CD8-positive, alpha-beta memory T cell (primary cell): Measurements from ENCODE around the gene WDR20. TPM values are rescaled to one million over a fixed set of nuclear protein-coding genes. Genes with fewer than 3 reads are reported as not detected.

ENCODE experiments used
- CTCF ChIA-PET: fragments of 350-600 bp; sonication (Branson Sonifier 250); formaldehyde crosslinking; loops from one replicate; lab custom pipeline; 2021; ENCODE audit warnings: antibody characterized with exemption; lab: Charles Lee
- POLR2A ChIA-PET: fragments of 350-600 bp; sonication (Branson Sonifier 250); formaldehyde crosslinking; loops from one replicate; lab custom pipeline; 2021; ENCODE audit warnings: antibody characterized with exemption; lab: Charles Lee
- DNase-seq, 5 donors: peaks; one replicate each; pipeline versions ENCODE4 v3.0.0 to v3.0.0-alpha.2; 2020 to 2022; ENCODE audit warnings: mixed read lengths in 1 of 5
- H3K27ac ChIP-seq: one replicate; pipeline ENCODE4 v1.7.0; 2013; ENCODE audit warnings: low read depth, mild to moderate bottlenecking, low read length, moderate library complexity
- H3K27me3 ChIP-seq: 2 replicates; pipeline ENCODE4 v1.7.0; 2013; ENCODE audit warnings: low read length, mild to moderate bottlenecking; ENCODE audit not compliant: insufficient read depth, poor library complexity, severe bottlenecking
- H3K36me3 ChIP-seq: 2 replicates; pipeline ENCODE4 v1.7.0; 2013; ENCODE audit warnings: mild to moderate bottlenecking, low read length, moderate library complexity; ENCODE audit not compliant: insufficient read depth
- H3K4me1 ChIP-seq: 2 replicates; pipeline ENCODE4 v1.7.0; 2013; ENCODE audit warnings: mild to moderate bottlenecking, low read length, moderate library complexity; ENCODE audit not compliant: insufficient read depth
- H3K4me3 ChIP-seq: 2 replicates; pipeline ENCODE4 v1.7.0; 2013; ENCODE audit warnings: mild to moderate bottlenecking, low read length
- H3K9me3 ChIP-seq: 2 replicates; pipeline ENCODE4 v1.7.0; 2013; ENCODE audit warnings: mild to moderate bottlenecking, low read length
- H3K27ac Mint-ChIP-seq, 8 donors: one replicate each; pipeline ENCODE4 v1.8.0; 2020 to 2021; ENCODE audit warnings: mixed read lengths in 8 of 8, mild to moderate bottlenecking in 6 of 8, inconsistent platforms in 3 of 8, moderate library complexity in 3 of 8
- H3K27me3 Mint-ChIP-seq, 2 donors: one replicate each; pipeline ENCODE4 v1.8.0; 2020 to 2021; ENCODE audit warnings: mixed read lengths in 2 of 2, mild to moderate bottlenecking in 1 of 2, moderate library complexity in 1 of 2
- H3K36me3 Mint-ChIP-seq, 3 donors: one replicate each; pipeline ENCODE4 v1.8.0; 2020 to 2021; ENCODE audit warnings: mixed read lengths in 3 of 3, inconsistent platforms in 1 of 3, mild to moderate bottlenecking in 1 of 3
- H3K4me1 Mint-ChIP-seq, 3 donors: one replicate each; pipeline ENCODE4 v1.8.0; 2020 to 2021; ENCODE audit warnings: mixed read lengths in 3 of 3, inconsistent platforms in 1 of 3, mild to moderate bottlenecking in 1 of 3
- H3K4me3 Mint-ChIP-seq, 7 donors: one replicate each; pipeline ENCODE4 v1.8.0; 2020 to 2021; ENCODE audit warnings: mixed read lengths in 7 of 7, mild to moderate bottlenecking in 6 of 7, moderate library complexity in 4 of 7, inconsistent platforms in 2 of 7
- H3K9me3 Mint-ChIP-seq, 5 donors: one replicate each; pipeline ENCODE4 v1.8.0; 2020 to 2022; ENCODE audit warnings: mixed read lengths in 5 of 5, mild to moderate bottlenecking in 3 of 5, moderate library complexity in 2 of 5, inconsistent platforms in 1 of 5
- polyA plus RNA-seq: library from polyadenylated mRNA; unstranded; fragments of 300-500 nt; fragmentation: Illumina TruSeq; gene quantifications from one replicate; pipeline ENCODE4 v1.2.3, GENCODE V29; 2021
- total RNA-seq, 2 experiments: library from RNA; stranded (reverse); gene quantifications; one replicate each; pipeline ENCODE4 v1.2.3, GENCODE V29; 2021

Gene WDR20
- total and polyA plus RNA-seq, 3 experiments from 2014 or later, result 16.8 to 35.2 (median 32.8) TPM

DNA sequence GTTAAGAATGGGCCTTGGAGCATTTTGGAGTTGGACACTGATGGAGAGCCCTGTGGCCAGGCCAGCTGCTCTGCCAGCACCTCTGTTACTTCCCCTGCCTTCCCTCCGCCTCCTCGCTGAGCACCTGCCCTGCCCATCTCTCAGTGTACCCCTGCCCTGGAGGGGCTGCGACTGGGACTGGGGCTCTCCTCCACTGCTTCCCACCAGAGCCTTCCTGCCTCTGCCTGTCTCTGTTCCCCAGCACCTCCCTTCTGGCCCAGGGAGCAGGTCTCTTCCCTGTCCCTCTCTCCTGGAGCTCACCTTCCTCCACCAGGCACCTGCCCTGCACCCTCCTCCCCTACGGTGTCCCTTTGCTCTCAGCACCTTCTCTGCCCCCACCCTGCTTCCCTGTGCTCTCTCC, 62.1 kb downstream of the WDR20 start:
- H3K4me1 Mint-ChIP-seq, result peaks cover 54 to 60% (median 56%) of the 10 kb centered on the region in 3 donors
- ChIA-PET CTCF (no interaction called here), POLR2A (no interaction called here)
- Histone ChIP-seq H3K4me1 (peaks cover 30% of the 10 kb centered on the region), H3K4me3 (no peak overlapping the region), H3K36me3 (peaks cover 4% of the 10 kb centered on the region), H3K27ac (no peak overlapping the region), H3K9me3 (no peaks in the 10 kb centered on the region), H3K27me3 (no peaks in the 10 kb centered on the region)
- H3K27ac Mint-ChIP-seq, result peak overlapping the region in 7 of 8 donors; percentile 32 to 93 (median 68)
- no peaks in the 10 kb centered on the region for H3K9me3 Mint-ChIP-seq
- H3K36me3 Mint-ChIP-seq, result peaks cover 0 to 81% (median 15%) of the 10 kb centered on the region in 3 donors
- no peak for DNase-seq
- peak overlapping the region in 4 of 7 donors; percentile 8 to 81 (median 32) for H3K4me3 Mint-ChIP-seq
- H3K27me3 Mint-ChIP-seq, result peaks cover 0 to 2% of the 10 kb centered on the region in 2 donors

DNA sequence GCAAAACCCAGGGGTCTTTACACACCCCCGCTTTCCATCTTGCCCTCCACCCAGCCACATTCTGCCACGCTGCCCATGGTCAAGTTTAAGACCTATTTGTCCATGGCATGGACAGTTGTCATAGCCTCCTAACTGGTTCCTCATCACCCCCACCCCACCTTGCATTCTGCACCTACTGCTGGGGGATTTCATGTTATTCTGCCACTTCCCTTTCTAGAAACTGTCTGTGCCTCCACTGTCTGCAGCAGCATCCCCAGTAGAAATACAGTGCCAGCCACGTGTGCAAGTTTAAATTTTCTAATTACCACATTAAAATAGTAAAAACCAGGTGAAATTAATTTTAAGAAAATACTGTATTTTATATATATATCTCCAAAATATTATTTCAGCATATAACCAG, 63.2 kb downstream of the WDR20 start:
- no peaks in the 10 kb centered on the region for H3K27me3 Mint-ChIP-seq
- peaks cover 4% of the 10 kb centered on the region for H3K36me3 ChIP-seq
- peaks cover 29% of the 10 kb centered on the region for H3K4me1 ChIP-seq
- H3K9me3 Mint-ChIP-seq, result no peaks in the 10 kb centered on the region
- no peak overlapping the region for H3K27ac ChIP-seq
- peaks cover 0 to 79% (median 9%) of the 10 kb centered on the region in 3 donors for H3K36me3 Mint-ChIP-seq
- POLR2A ChIA-PET, result no interaction called here
- H3K4me1 Mint-ChIP-seq, result peaks cover 44 to 49% (median 44%) of the 10 kb centered on the region in 3 donors
- no peaks in the 10 kb centered on the region for H3K27me3 ChIP-seq
- peak overlapping the region in 2 of 8 donors; percentile 17 to 66 for H3K27ac Mint-ChIP-seq
- H3K4me3 Mint-ChIP-seq, result no peak overlapping the region
- DNase-seq, result no peak
- CTCF ChIA-PET, result no interaction called here
- H3K9me3 ChIP-seq, result no peaks in the 10 kb centered on the region
- H3K4me3 ChIP-seq, result no peak overlapping the region

DNA sequence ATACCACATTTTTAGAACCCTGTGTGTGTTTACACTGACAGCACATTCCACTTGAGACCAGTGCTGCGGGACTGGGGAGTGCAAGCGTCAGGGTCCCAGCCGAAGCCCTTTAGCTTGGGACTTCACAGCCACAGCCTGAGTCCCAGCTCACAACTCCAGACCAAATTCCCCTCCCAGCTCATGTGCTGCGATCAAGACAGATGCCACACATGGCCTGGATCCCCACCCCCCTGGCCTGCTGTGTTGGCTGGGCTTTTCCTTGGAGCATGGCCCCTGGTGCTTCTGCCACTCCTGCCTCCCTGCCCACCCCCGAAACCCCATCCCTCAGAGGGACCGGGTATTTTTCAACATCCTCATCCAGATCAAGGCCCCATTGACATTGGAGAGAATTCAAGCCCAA, 63.7 kb downstream of the WDR20 start:
- peaks cover 4% of the 10 kb centered on the region for H3K36me3 ChIP-seq
- Mint-ChIP-seq H3K27ac (no peak overlapping the region), H3K9me3 (no peaks in the 10 kb centered on the region), H3K4me1 (peaks cover 41 to 47% (median 43%) of the 10 kb centered on the region in 3 donors), H3K27me3 (no peaks in the 10 kb centered on the region), H3K36me3 (peaks cover 0 to 81% (median 8%) of the 10 kb centered on the region in 3 donors), H3K4me3 (no peak overlapping the region)
- H3K4me1 ChIP-seq, result peaks cover 29% of the 10 kb centered on the region
- no peak for DNase-seq
- H3K27ac ChIP-seq, result no peak overlapping the region
- H3K4me3 ChIP-seq, result no peak overlapping the region
- H3K9me3 ChIP-seq, result no peaks in the 10 kb centered on the region
- H3K27me3 ChIP-seq, result no peaks in the 10 kb centered on the region
- CTCF ChIA-PET, result no interaction called here
- POLR2A ChIA-PET, result no interaction called here

DNA sequence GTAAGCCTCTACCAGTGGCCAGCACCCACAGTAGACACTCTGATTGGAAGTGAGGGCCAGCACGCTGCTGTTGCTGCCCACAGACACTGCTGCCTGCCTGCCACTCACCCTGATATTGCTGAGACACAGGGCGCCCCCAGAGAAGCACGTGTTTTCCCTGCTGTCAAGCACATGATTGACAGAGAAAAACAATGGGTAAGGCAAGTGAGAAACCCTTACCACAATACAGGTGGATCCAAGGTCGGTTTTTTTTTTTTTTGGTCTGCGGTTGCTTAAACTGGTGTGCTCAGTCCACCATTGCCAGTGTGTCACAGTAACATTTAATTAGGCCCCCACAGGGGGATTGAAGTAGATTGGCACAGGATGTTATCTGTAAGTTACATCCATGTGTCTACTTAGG, 65.9 kb downstream of the WDR20 start:
- peaks cover 0 to 83% (median 11%) of the 10 kb centered on the region in 3 donors for H3K36me3 Mint-ChIP-seq
- H3K27ac Mint-ChIP-seq, result peak overlapping the region in 4 of 8 donors; percentile 6 to 48 (median 46)
- Histone ChIP-seq H3K27me3 (no peaks in the 10 kb centered on the region), H3K4me1 (peaks cover 12% of the 10 kb centered on the region), H3K4me3 (no peak overlapping the region), H3K9me3 (no peaks in the 10 kb centered on the region), H3K36me3 (peaks cover 15% of the 10 kb centered on the region), H3K27ac (no peak overlapping the region)
- peaks cover 25 to 28% (median 25%) of the 10 kb centered on the region in 3 donors for H3K4me1 Mint-ChIP-seq
- H3K4me3 Mint-ChIP-seq, result no peak overlapping the region
- ChIA-PET POLR2A (no interaction called here), CTCF (no interaction called here)
- H3K27me3 Mint-ChIP-seq, result no peaks in the 10 kb centered on the region
- no peaks in the 10 kb centered on the region for H3K9me3 Mint-ChIP-seq
- no peak for DNase-seq

DNA sequence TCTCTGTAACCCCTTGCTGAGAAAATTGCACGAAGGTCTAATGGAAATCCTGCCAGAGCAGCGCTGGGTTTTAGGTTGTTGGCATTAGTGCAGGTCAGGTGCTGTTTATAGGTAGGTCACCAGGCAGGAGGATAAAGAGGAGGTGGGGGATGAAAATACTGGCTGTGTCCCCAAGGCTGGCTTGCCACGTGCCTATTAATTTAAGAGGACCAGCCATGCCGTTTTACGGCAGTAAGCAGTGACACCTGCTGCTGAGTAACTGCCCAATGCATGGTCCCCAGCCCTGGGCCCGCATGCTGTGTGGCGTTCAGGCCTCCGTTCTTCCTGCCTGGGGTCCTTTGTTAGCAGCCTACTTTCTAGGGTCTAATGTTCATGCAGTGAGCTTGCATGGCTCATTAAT, 67.2 kb downstream of the WDR20 start:
- Mint-ChIP-seq H3K36me3 (peaks cover 0 to 86% (median 11%) of the 10 kb centered on the region in 3 donors), H3K9me3 (no peaks in the 10 kb centered on the region), H3K27ac (no peak overlapping the region), H3K4me1 (peaks cover 12 to 14% (median 12%) of the 10 kb centered on the region in 3 donors), H3K27me3 (no peaks in the 10 kb centered on the region), H3K4me3 (no peak overlapping the region)
- H3K36me3 ChIP-seq, result peaks cover 16% of the 10 kb centered on the region
- no peak for DNase-seq
- CTCF ChIA-PET, result no interaction called here
- no peaks in the 10 kb centered on the region for H3K4me1 ChIP-seq
- no peak overlapping the region for H3K27ac ChIP-seq
- H3K9me3 ChIP-seq, result no peaks in the 10 kb centered on the region
- H3K27me3 ChIP-seq, result no peaks in the 10 kb centered on the region
- no peak overlapping the region for H3K4me3 ChIP-seq
- POLR2A ChIA-PET, result no interaction called here

DNA sequence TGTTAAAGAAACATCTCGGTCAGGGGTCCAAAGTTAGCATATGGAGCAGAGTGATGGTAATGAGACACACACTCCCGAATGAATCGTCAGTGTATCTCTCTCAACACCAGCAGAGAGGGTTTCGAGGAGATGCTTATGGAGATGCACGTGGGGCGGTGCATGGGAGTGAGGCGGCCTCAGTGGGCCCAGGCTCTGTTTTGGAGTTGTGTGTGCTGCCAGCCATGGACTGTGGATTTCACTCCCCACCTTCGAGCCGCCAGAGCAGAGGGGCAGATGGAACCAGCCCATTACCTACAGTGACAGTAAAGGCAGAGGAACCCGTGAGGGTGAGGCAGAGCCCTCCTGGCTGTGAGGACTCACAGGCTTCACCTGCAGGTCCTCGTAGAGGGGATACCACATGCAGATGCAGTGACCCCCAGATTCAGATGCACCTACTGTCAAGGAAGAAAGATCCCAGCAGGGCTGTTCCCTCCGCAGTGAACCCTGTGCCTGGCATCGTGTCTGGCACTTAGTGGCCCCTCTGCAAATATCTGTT, 68.2 kb downstream of the WDR20 start:
- Histone ChIP-seq H3K27me3 (no peaks in the 10 kb centered on the region), H3K36me3 (peaks cover 16% of the 10 kb centered on the region), H3K4me1 (no peaks in the 10 kb centered on the region), H3K27ac (no peak overlapping the region), H3K4me3 (no peak overlapping the region), H3K9me3 (no peaks in the 10 kb centered on the region)
- POLR2A ChIA-PET, result no interaction called here
- Mint-ChIP-seq H3K9me3 (no peaks in the 10 kb centered on the region), H3K27ac (no peak overlapping the region), H3K36me3 (peaks cover 0 to 89% (median 11%) of the 10 kb centered on the region in 3 donors), H3K4me3 (peak overlapping the region in 1 of 7 donors; percentile 11), H3K4me1 (peaks cover 9 to 12% (median 9%) of the 10 kb centered on the region in 3 donors), H3K27me3 (no peaks in the 10 kb centered on the region)
- CTCF ChIA-PET, result no interaction called here
- no peak for DNase-seq

DNA sequence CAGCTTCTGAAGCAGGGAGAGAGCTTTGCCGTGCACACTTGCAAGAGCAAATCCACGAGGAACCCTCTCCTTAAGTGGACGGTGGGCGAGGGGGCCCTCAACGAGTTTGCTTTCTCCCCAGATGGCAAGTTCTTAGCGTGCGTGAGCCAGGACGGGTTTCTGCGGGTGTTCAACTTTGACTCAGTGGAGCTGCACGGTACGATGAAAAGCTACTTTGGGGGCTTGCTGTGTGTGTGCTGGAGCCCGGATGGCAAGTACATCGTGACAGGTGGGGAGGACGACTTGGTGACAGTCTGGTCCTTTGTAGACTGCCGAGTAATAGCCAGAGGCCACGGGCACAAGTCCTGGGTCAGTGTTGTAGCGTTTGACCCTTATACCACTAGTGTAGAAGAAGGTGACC, 69.0 kb downstream of the WDR20 start:
- Mint-ChIP-seq H3K4me3 (no peak overlapping the region), H3K4me1 (peaks cover 7 to 12% (median 9%) of the 10 kb centered on the region in 3 donors), H3K36me3 (peaks cover 0 to 88% (median 11%) of the 10 kb centered on the region in 3 donors), H3K27me3 (no peaks in the 10 kb centered on the region), H3K9me3 (no peaks in the 10 kb centered on the region), H3K27ac (peak overlapping the region in 3 of 8 donors; percentile 7 to 57 (median 36))
- POLR2A ChIA-PET, result no interaction called here
- Histone ChIP-seq H3K9me3 (no peaks in the 10 kb centered on the region), H3K4me3 (no peak overlapping the region), H3K4me1 (no peaks in the 10 kb centered on the region), H3K27ac (no peak overlapping the region), H3K36me3 (peaks cover 16% of the 10 kb centered on the region), H3K27me3 (no peaks in the 10 kb centered on the region)
- CTCF ChIA-PET, result no interaction called here
- DNase-seq, result no peak

DNA sequence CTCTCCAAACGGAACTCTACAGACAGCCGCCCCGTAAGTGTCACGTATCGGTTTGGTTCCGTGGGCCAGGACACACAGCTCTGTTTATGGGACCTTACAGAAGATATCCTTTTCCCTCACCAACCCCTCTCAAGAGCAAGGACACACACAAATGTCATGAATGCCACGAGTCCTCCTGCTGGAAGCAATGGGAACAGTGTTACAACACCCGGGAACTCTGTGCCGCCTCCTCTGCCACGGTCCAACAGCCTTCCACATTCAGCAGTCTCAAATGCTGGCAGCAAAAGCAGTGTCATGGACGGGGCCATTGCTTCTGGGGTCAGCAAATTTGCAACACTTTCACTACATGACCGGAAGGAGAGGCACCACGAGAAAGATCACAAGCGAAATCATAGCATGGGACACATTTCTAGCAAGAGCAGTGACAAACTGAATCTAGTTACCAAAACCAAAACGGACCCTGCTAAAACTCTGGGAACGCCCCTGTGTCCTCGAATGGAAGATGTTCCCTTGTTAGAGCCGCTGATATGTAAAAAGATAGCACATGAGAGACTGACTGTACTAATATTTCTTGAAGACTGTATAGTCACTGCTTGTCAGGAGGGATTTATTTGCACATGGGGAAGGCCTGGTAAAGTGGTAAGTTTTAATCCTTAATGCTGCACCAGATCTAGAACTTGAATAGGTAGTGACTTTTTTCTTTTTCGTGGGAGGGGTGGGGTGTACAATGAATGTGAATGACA, 69.7 kb downstream of the WDR20 start:
- H3K27me3 ChIP-seq, result no peaks in the 10 kb centered on the region
- H3K4me1 ChIP-seq, result no peaks in the 10 kb centered on the region
- peaks cover 12% of the 10 kb centered on the region for H3K36me3 ChIP-seq
- peaks cover 7 to 9% (median 8%) of the 10 kb centered on the region in 3 donors for H3K4me1 Mint-ChIP-seq
- no peaks in the 10 kb centered on the region for H3K9me3 Mint-ChIP-seq
- no peak overlapping the region for H3K4me3 ChIP-seq
- no peak for DNase-seq
- no peaks in the 10 kb centered on the region for H3K27me3 Mint-ChIP-seq
- ChIA-PET POLR2A (no interaction called here), CTCF (no interaction called here)
- H3K27ac ChIP-seq, result no peak overlapping the region
- peaks cover 0 to 87% (median 11%) of the 10 kb centered on the region in 3 donors for H3K36me3 Mint-ChIP-seq
- H3K27ac Mint-ChIP-seq, result peak overlapping the region in 3 of 8 donors; percentile 7 to 51 (median 36)
- no peaks in the 10 kb centered on the region for H3K9me3 ChIP-seq
- H3K4me3 Mint-ChIP-seq, result no peak overlapping the region
